HCT116 (cell line): Measurements from ENCODE around the gene HAND2. TPM values are rescaled to one million over a fixed set of nuclear protein-coding genes. Genes with fewer than 3 reads are reported as not detected.

Experiments used
- ATAC-seq: fragments of 200-7000 bp; cut with Tn5 transposase; 2 replicates; pipeline ENCODE4 v1.9.1; 2020; ENCODE audit warnings: mild to moderate bottlenecking, moderate library complexity
- BruUV-seq: library from RNA; stranded (reverse); fragments of 400-500 nt; replicated peaks from 2 replicates; lab custom pipeline; 2021; lab: Mats Ljungman, UMichigan
- CTCF ChIA-PET: fragments of 300-600 bp; sonication (Branson Sonifier 250); formaldehyde crosslinking; loops from one replicate; lab custom pipeline; 2021; ENCODE audit warnings: antibody characterized with exemption; lab: Charles Lee
- POLR2A ChIA-PET: fragments of 300-600, 350-600 bp; sonication (Branson Sonifier 250); formaldehyde crosslinking; loops from one replicate; lab custom pipeline; 2021; ENCODE audit warnings: antibody characterized with exemption; lab: Charles Lee
- RAD21 ChIA-PET, 2 experiments: fragments of 300-600 bp; sonication (Branson Sonifier 250); formaldehyde crosslinking; loops; one replicate each; lab custom pipeline; 2023; ENCODE audit warnings: low total read pairs in 2 of 2; ENCODE audit not compliant: uncharacterized antibody in 2 of 2, unreplicated experiment in 2 of 2, low non-redundant PET in 1 of 2; lab: Charles Lee
- DNase-seq: peaks from one replicate; pipeline ENCODE4 v3.0.0-alpha.2; 2010; ENCODE audit warnings: low read depth, low spot score
- H2AFZ ChIP-seq: fragments of 200-600 bp; shearing (Covaris generic), sonication (generic); 2 replicates; pipeline ENCODE4 v1.6.1; 2017; ENCODE audit warnings: low read depth, mixed run types, mixed read lengths, antibody characterized with exemption, low read length; ENCODE audit not compliant: poor library complexity, severe bottlenecking
- H3K27ac ChIP-seq: 2 replicates; pipeline ENCODE4 v1.5.1; 2012; ENCODE audit warnings: low read depth, low read length
- H3K27me3 ChIP-seq: fragments of 200-600 bp; sonication (generic); 2 replicates; pipeline ENCODE4 v1.6.1; 2016; ENCODE audit warnings: mixed run types, low read length, mixed read lengths; ENCODE audit not compliant: insufficient read depth
- H3K36me3 ChIP-seq, 2 experiments: fragments of 200-500 bp in 1 of 2; fragments of 200-600 bp in 1 of 2; sonication (Bioruptor generic) in 1 of 2; sonication (generic) in 1 of 2; 2 replicates each; pipeline versions ENCODE4 v1.5.1 to v1.6.1; 2014 to 2016; ENCODE audit warnings: low read length in 2 of 2, inconsistent platforms in 1 of 2, mixed read lengths in 1 of 2, mixed run types in 1 of 2; ENCODE audit not compliant: insufficient read depth in 2 of 2, control insufficient read depth in 1 of 2
- H3K4me1 ChIP-seq, 2 experiments: fragments of 200-600 bp in 1 of 2; sonication (generic) in 1 of 2; 2 replicates each; pipeline versions ENCODE4 v1.5.1 to v1.6.1; 2012 to 2017; ENCODE audit warnings: low read length in 2 of 2, inconsistent platforms in 1 of 2, mild to moderate bottlenecking in 1 of 2, mixed read lengths in 1 of 2, mixed run types in 1 of 2, moderate library complexity in 1 of 2; ENCODE audit not compliant: insufficient read depth in 2 of 2, control insufficient read depth in 1 of 2
- H3K4me2 ChIP-seq: fragments of 200-600 bp; sonication (generic); 2 replicates; pipeline ENCODE4 v1.6.1; 2017; ENCODE audit warnings: mixed run types, low read length, mixed read lengths
- H3K4me3 ChIP-seq, 2 experiments: fragments of 200-600 bp in 1 of 2; sonication (generic) in 1 of 2; replicated peaks in 1 of 2; 2 replicates each; pipeline ENCODE4 v1.5.1; 2011 to 2016; ENCODE audit warnings: low read length in 2 of 2, control low read depth in 1 of 2, low read depth in 1 of 2, mild to moderate bottlenecking in 1 of 2, mixed read lengths in 1 of 2, mixed run types in 1 of 2
- H3K79me2 ChIP-seq: fragments of 200-600 bp; sonication (generic); 2 replicates; pipeline ENCODE4 v1.6.1; 2017; ENCODE audit warnings: mild to moderate bottlenecking, mixed run types, low read length, moderate library complexity, mixed read lengths; ENCODE audit not compliant: insufficient read depth
- H3K9ac ChIP-seq: fragments of 200-600 bp; sonication (generic); 2 replicates; pipeline ENCODE4 v1.6.1; 2016; ENCODE audit warnings: low read length, mixed read lengths
- H3K9me2 ChIP-seq: fragments of 200-600 bp; sonication (generic), shearing (Covaris generic); 2 replicates; pipeline ENCODE4 v1.6.1; 2017; ENCODE audit warnings: mixed run types, mild to moderate bottlenecking, moderate library complexity; ENCODE audit not compliant: insufficient read depth
- H3K9me3 ChIP-seq, 2 experiments: fragments of 200-500 bp in 1 of 2; fragments of 200-600 bp in 1 of 2; sonication (Bioruptor generic) in 1 of 2; sonication (generic) in 1 of 2; 2 replicates each; pipeline ENCODE4 v1.6.1; 2014 to 2017; ENCODE audit warnings: low read length in 2 of 2, mixed read lengths in 2 of 2, inconsistent platforms in 1 of 2, low read depth in 1 of 2, mild to moderate bottlenecking in 1 of 2, mixed run types in 1 of 2, moderate library complexity in 1 of 2; ENCODE audit not compliant: control insufficient read depth in 1 of 2, insufficient read depth in 1 of 2
- H4K20me1 ChIP-seq: fragments of 200-600 bp; sonication (generic), shearing (Covaris generic); 2 replicates; pipeline ENCODE4 v1.6.1; 2017; ENCODE audit warnings: mixed run types, mild to moderate bottlenecking, moderate library complexity; ENCODE audit not compliant: insufficient read depth
- EGR1 ChIP-seq: IDR thresholded peaks from 2 replicates; pipeline ENCODE4 v1.6.1; 2012; ENCODE audit warnings: low read depth
- ELF1 ChIP-seq: IDR thresholded peaks from 2 replicates; pipeline ENCODE4 v1.6.1; 2012; ENCODE audit warnings: low read depth, borderline replicate concordance
- FOSL1 ChIP-seq: IDR thresholded peaks from 2 replicates; pipeline ENCODE4 v1.6.1; 2012; ENCODE audit warnings: low read depth
- POLR2A ChIP-seq: IDR thresholded peaks from 2 replicates; pipeline ENCODE4 v1.7.0; 2011; ENCODE audit warnings: borderline replicate concordance; ENCODE audit not compliant: insufficient read depth, insufficient read length; ENCODE audit errors: extremely low read depth
- POLR2AphosphoS5 ChIP-seq: IDR thresholded peaks from 2 replicates; pipeline ENCODE4 v1.6.1; 2011; ENCODE audit warnings: mild to moderate bottlenecking, low read depth, low read length, moderate library complexity
- RAD21 ChIP-seq: IDR thresholded peaks from 2 replicates; pipeline ENCODE4 v1.6.1; 2012; ENCODE audit warnings: low read depth, mild to moderate bottlenecking
- YY1 ChIP-seq: IDR thresholded peaks from 2 replicates; pipeline ENCODE4 v1.6.1; 2011; ENCODE audit warnings: low read length, low read depth, moderate library complexity, mild to moderate bottlenecking; ENCODE audit not compliant: insufficient replicate concordance; ENCODE audit errors: extremely low read depth
- ZNF274 ChIP-seq: fragments of 200-500 bp; sonication (Bioruptor generic); IDR thresholded peaks from 2 replicates; pipeline ENCODE4 v1.6.1; 2014; ENCODE audit warnings: mild to moderate bottlenecking, low read depth, low read length, inconsistent platforms
- intact Hi-C: fragments of 100-400 bp; cut with micrococcal nuclease; formaldehyde crosslinking; loops from 2 replicates; pipeline ENCODE4 v1.10.0; 2022
- total RNA-seq: library from RNA; stranded (reverse); gene quantifications from one replicate; pipeline ENCODE4 v1.2.1, GENCODE V29; 2021; ENCODE audit not compliant: unreplicated experiment
- TF ChIP-seq, protein P1 (sequence below), 3 experiments: fragments of 200-600 bp in 1 of 3; sonication (generic) in 1 of 3; IDR thresholded peaks in 2 of 3; conservative IDR thresholded peaks in 1 of 3; 2 replicates each; pipeline ENCODE4 v1.5.1; 2012 to 2017; ENCODE audit warnings: low read depth in 2 of 3, low read length in 2 of 3, antibody characterized with exemption in 1 of 3, borderline replicate concordance in 1 of 3, control low read depth in 1 of 3, mild to moderate bottlenecking in 1 of 3, mixed read lengths in 1 of 3, mixed run types in 1 of 3, moderate library complexity in 1 of 3; ENCODE audit not compliant: insufficient read depth in 1 of 3
- TF ChIP-seq, protein P2 (sequence below): IDR thresholded peaks from 2 replicates; pipeline ENCODE4 v1.6.1; 2011; ENCODE audit warnings: mild to moderate bottlenecking, low read length, moderate library complexity; ENCODE audit not compliant: insufficient replicate concordance; ENCODE audit errors: extremely low read depth
- TF ChIP-seq, protein P3 (sequence below): IDR thresholded peaks from 2 replicates; pipeline ENCODE4 v1.6.1; 2012; ENCODE audit warnings: low read depth

Gene HAND2
- total RNA-seq, 1 experiment from 2014 or later = not detected

DNA sequence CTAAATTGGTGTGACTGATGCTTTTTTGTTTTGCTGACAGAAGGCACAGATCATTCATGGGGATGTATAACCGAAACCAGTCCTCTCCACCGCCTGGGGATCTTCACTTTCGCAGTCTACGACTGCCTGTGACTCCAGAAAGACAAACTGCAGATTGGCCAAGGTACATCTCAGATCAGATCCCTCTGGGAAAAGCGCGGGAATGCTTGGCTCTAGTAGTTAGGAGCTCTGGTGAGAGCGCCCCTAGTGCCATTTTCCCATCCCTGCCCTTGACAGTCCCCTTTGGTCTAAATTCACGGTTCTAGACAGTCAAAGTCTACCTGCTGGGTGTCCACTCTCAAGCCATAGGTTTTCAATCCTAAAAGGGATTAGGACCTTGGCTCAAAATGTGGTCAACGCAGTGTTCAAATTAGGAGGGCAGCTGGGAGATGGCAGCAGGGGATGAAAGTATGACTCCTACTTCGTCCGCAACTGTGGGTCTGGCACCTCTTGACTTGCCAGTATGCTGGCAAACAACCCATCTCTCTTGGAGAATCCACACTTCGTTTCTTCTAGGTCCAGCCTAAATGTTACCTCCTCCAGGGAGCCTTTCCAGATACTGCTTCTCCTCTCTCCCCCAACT is 6.9 kb upstream of the HAND2 start:
- TF ChIP-seq POLR2AphosphoS5 = no peak
- TF ChIP-seq, protein P1, sequence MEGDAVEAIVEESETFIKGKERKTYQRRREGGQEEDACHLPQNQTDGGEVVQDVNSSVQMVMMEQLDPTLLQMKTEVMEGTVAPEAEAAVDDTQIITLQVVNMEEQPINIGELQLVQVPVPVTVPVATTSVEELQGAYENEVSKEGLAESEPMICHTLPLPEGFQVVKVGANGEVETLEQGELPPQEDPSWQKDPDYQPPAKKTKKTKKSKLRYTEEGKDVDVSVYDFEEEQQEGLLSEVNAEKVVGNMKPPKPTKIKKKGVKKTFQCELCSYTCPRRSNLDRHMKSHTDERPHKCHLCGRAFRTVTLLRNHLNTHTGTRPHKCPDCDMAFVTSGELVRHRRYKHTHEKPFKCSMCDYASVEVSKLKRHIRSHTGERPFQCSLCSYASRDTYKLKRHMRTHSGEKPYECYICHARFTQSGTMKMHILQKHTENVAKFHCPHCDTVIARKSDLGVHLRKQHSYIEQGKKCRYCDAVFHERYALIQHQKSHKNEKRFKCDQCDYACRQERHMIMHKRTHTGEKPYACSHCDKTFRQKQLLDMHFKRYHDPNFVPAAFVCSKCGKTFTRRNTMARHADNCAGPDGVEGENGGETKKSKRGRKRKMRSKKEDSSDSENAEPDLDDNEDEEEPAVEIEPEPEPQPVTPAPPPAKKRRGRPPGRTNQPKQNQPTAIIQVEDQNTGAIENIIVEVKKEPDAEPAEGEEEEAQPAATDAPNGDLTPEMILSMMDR (IDR thresholded peaks at IDR 0.05 in 2 of 3, conservative IDR thresholded peaks at IDR 0.05 in 1 of 3; ENCODE audit: borderline replicate concordance in 1 of 3, insufficient read depth in 1 of 3, low read depth in 2 of 3, low read length in 2 of 3) = peak in 2 of 3 experiments; percentile 66 to 69; a peak in 4 of 6 replicates
- no peaks in the 10 kb centered on the region for H3K4me1 ChIP-seq
- no peaks in the 10 kb centered on the region for H3K9me2 ChIP-seq
- no peak overlapping the region for H3K9ac ChIP-seq
- H3K27me3 ChIP-seq = peaks cover 48% of the 10 kb centered on the region
- no peaks in the 10 kb centered on the region for H3K9me3 ChIP-seq
- H4K20me1 ChIP-seq = no peaks in the 10 kb centered on the region
- H3K79me2 ChIP-seq = no peaks in the 10 kb centered on the region
- no peak overlapping the region for H3K4me3 ChIP-seq
- H3K36me3 ChIP-seq = no peaks in the 10 kb centered on the region
- CTCF ChIA-PET = interaction anchor here (1.5 kb wide), 1 partner anchor 11 kb away, joined by 3 read pairs; no protein-coding TSS in a partner anchor
- no peak overlapping the region for H3K27ac ChIP-seq
- no peak overlapping the region for H3K4me2 ChIP-seq
- POLR2A ChIA-PET = no interaction called here
- BruUV-seq = no TSS peak
- RAD21 ChIA-PET = no interaction called here
- DNase-seq (peak; percentile 16), ATAC-seq (peak; percentile 96)
- no peak overlapping the region for H2AFZ ChIP-seq
- intact Hi-C loops = no loop called here

DNA sequence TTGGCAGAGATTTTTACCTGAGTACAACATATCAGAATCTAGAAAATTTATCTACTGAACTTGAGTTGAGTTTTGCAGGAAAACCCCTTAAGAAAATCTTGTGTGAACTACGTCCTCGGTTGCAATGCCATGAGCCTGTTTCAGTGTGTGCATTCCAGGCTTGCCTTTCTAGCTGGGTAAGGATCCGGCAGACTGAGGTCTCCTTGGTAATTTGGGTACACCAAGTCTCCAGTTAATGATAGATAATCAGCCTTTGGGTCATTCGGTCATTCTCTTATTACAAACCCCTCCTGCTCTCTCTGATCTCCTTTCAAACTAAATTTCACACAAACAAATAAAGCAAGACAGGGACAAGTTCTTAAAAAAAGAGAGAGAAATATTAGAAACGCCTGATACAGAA is 5.9 kb upstream of the HAND2 start:
- H3K4me2 ChIP-seq = no peak overlapping the region
- no peak overlapping the region for H3K4me3 ChIP-seq
- H3K9me3 ChIP-seq = no peaks in the 10 kb centered on the region
- POLR2A ChIA-PET = no interaction called here
- no peak overlapping the region for H2AFZ ChIP-seq
- CTCF ChIA-PET = interaction anchor here (1.1 to 1.5 kb wide), 2 partner anchors 11 to 12 kb away, joined by 3 read pairs; no protein-coding TSS in a partner anchor
- BruUV-seq = no TSS peak
- H3K79me2 ChIP-seq = no peaks in the 10 kb centered on the region
- no peaks in the 10 kb centered on the region for H3K9me2 ChIP-seq
- no peak overlapping the region for H3K9ac ChIP-seq
- no peak for ATAC-seq
- no peaks in the 10 kb centered on the region for H3K4me1 ChIP-seq
- DNase-seq = no peak
- intact Hi-C loops = no loop called here
- H4K20me1 ChIP-seq = no peaks in the 10 kb centered on the region
- RAD21 ChIA-PET = no interaction called here
- H3K36me3 ChIP-seq = no peaks in the 10 kb centered on the region
- no peak overlapping the region for H3K27ac ChIP-seq
- H3K27me3 ChIP-seq = peaks cover 48% of the 10 kb centered on the region
- TF ChIP-seq YY1 (no peak), POLR2AphosphoS5 (no peak), FOSL1 (no peak), POLR2A (no peak), ZNF274 (no peak), ELF1 (no peak), EGR1 (no peak), RAD21 (no peak)
- TF ChIP-seq, protein P2, sequence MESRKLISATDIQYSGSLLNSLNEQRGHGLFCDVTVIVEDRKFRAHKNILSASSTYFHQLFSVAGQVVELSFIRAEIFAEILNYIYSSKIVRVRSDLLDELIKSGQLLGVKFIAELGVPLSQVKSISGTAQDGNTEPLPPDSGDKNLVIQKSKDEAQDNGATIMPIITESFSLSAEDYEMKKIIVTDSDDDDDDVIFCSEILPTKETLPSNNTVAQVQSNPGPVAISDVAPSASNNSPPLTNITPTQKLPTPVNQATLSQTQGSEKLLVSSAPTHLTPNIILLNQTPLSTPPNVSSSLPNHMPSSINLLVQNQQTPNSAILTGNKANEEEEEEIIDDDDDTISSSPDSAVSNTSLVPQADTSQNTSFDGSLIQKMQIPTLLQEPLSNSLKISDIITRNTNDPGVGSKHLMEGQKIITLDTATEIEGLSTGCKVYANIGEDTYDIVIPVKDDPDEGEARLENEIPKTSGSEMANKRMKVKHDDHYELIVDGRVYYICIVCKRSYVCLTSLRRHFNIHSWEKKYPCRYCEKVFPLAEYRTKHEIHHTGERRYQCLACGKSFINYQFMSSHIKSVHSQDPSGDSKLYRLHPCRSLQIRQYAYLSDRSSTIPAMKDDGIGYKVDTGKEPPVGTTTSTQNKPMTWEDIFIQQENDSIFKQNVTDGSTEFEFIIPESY = no peak
- TF ChIP-seq, protein P3, sequence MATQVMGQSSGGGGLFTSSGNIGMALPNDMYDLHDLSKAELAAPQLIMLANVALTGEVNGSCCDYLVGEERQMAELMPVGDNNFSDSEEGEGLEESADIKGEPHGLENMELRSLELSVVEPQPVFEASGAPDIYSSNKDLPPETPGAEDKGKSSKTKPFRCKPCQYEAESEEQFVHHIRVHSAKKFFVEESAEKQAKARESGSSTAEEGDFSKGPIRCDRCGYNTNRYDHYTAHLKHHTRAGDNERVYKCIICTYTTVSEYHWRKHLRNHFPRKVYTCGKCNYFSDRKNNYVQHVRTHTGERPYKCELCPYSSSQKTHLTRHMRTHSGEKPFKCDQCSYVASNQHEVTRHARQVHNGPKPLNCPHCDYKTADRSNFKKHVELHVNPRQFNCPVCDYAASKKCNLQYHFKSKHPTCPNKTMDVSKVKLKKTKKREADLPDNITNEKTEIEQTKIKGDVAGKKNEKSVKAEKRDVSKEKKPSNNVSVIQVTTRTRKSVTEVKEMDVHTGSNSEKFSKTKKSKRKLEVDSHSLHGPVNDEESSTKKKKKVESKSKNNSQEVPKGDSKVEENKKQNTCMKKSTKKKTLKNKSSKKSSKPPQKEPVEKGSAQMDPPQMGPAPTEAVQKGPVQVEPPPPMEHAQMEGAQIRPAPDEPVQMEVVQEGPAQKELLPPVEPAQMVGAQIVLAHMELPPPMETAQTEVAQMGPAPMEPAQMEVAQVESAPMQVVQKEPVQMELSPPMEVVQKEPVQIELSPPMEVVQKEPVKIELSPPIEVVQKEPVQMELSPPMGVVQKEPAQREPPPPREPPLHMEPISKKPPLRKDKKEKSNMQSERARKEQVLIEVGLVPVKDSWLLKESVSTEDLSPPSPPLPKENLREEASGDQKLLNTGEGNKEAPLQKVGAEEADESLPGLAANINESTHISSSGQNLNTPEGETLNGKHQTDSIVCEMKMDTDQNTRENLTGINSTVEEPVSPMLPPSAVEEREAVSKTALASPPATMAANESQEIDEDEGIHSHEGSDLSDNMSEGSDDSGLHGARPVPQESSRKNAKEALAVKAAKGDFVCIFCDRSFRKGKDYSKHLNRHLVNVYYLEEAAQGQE = no peak
